HUES6 (cell line): ENCODE results near the gene ADARB2.

Experiments used
- H3K27ac ChIP-seq: 2 replicates; pipeline ENCODE4 v1.7.0; 2013; ENCODE audit warnings: low read depth, mild to moderate bottlenecking, low read length, inconsistent platforms
- H3K27me3 ChIP-seq: 2 replicates; pipeline ENCODE4 v1.6.1; 2013; ENCODE audit warnings: low read length; ENCODE audit not compliant: control insufficient read depth, insufficient read depth
- H3K36me3 ChIP-seq: 2 replicates; pipeline ENCODE4 v1.6.1; 2013; ENCODE audit warnings: low read length; ENCODE audit not compliant: control insufficient read depth, insufficient read depth
- H3K4me1 ChIP-seq: 2 replicates; pipeline ENCODE4 v1.6.1; 2013; ENCODE audit warnings: low read length; ENCODE audit not compliant: control insufficient read depth, insufficient read depth
- H3K4me3 ChIP-seq: 2 replicates; pipeline ENCODE4 v1.5.1; 2013; ENCODE audit warnings: low read depth, low read length
- H3K9ac ChIP-seq: one replicate; pipeline ENCODE4 v1.6.1; 2013; ENCODE audit warnings: mild to moderate bottlenecking, low read length
- H3K9me3 ChIP-seq: 2 replicates; pipeline ENCODE4 v1.6.1; 2013; ENCODE audit warnings: low read depth, low read length; ENCODE audit not compliant: control insufficient read depth, insufficient read depth

The ADARB2 gene

DNA sequence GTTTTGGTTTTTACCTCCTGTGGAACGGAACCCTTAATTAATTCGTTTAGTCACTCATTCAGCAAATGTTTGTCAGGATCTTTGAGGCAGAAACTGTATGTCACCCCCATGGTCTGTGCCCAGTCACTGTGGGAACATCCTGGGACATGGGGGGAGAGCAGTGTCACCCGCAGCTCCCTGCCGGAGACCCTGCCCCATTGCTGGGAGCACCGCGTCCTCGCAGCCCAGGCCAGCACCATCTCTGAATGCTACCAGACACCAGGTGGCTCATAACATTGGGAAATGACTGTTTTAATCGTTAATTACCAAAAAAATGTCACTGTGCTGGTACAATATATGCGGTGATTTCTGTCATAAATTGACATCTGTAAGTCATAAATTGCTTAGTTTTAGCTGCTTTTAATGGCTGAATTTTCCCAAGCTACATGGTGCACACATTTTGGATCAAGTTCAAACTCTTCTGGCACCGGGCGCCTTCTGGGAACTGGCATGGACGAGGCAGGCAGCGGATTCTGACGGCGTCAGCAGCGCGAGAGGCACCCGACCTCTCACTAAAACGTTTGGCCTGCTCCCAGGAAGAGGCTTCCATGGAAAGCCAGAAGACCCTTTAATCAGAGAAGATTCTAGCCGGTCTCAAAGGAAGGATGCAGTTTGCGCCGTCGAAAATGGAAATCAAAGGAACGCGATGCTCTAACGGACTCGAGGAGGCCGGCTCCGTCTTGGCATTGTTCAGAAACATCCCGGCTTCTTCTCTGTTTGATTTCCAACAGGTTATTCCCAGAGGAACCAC, 184.2 kb downstream of the ADARB2 start:
- Histone ChIP-seq H3K4me3 (no peak overlapping the region), H3K27ac (no peak overlapping the region), H3K9me3 (peaks cover 5% of the 10 kb centered on the region)

DNA sequence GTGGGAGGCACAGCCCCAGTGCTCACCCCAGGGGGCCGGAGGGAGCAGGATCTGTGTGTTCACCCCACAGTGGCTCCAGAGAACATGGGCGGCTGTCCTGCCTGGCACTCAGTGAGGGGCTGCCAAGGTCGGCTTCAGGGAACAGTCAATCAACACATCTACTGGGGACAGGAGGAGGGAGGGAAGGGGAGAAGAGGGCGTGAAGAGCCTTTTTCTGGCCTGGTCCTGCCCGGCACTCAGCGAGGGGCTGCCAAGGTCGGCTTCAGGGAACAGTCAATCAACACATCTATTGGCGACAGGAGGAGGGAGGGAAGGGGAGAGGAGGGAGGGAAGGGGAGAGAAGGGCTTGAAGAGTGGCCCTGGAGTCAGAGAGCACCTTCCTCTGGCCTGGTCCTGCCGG, 184.9 kb downstream of the ADARB2 start:
- H3K27me3 ChIP-seq, result no peaks in the 10 kb centered on the region
- no peaks in the 10 kb centered on the region for H3K4me1 ChIP-seq
- H3K9ac ChIP-seq, result no peak overlapping the region
- H3K27ac ChIP-seq, result no peak overlapping the region
- peaks cover 10% of the 10 kb centered on the region for H3K9me3 ChIP-seq
- H3K4me3 ChIP-seq, result no peak overlapping the region
- no peaks in the 10 kb centered on the region for H3K36me3 ChIP-seq

More for the DNA sequence above, 184.2 kb downstream of the ADARB2 start:
- Histone ChIP-seq H3K9ac (no peak overlapping the region), H3K4me1 (no peaks in the 10 kb centered on the region), H3K36me3 (no peaks in the 10 kb centered on the region), H3K27me3 (no peaks in the 10 kb centered on the region)

DNA sequence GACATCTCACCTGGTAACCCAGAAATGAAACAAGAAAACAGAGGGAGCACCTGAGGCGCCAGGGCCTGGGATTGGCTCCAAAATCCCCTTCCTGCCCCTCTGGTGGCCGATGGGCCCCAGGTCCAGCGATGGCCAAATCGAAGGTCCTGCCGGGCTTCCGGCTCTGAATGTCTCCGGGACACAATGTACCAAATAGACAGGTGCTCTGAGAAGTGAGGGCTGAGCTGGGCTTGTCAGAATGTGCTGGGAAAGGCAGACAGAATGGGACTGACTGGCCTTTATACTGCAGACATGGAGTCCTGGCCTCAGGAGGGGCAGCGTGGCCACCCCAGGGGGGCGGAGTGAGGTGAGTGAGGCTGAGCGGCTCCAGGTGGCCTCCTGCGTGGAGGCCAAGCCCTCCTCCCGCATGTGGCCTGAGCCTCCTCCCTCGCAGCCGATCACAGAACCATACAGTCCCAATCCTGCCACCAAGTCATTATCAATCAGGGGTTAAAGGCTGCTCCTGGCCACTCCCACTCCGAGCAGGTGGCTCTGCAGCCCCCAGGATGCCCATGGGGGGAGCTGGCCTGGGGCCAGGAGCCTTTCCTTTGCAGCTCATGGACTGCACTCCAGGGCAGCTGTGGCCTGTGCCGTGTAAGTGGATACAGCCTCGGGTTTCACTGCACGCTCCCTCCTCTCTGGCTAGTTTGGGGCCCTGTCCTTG, 185.5 kb downstream of the ADARB2 start:
- Histone ChIP-seq H3K36me3 (no peaks in the 10 kb centered on the region), H3K27me3 (no peaks in the 10 kb centered on the region), H3K4me1 (no peaks in the 10 kb centered on the region), H3K9me3 (peaks cover 10% of the 10 kb centered on the region), H3K27ac (no peak overlapping the region), H3K9ac (no peak overlapping the region), H3K4me3 (no peak overlapping the region)

DNA sequence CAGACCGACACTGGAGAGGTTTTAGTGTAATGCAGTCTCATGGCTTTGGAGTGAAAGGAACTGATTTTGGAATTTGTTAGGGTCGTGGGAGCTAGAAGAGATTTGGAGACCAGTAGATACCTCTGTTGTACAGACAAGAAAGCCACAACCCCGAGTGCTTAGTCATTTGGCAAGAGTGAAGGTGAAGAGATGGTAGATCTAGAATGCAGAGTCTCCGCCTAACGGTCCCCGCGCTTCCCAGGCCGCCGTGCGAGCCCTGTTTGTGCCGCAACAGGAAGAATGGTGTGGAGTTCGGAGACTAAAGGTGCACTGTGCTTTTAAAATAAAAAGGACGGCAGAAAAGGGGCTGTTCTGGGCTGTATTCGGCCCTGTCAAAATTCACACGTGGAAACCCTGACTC, 186.7 kb downstream of the ADARB2 start:
- H3K27me3 ChIP-seq, result no peaks in the 10 kb centered on the region
- H3K36me3 ChIP-seq, result no peaks in the 10 kb centered on the region
- no peaks in the 10 kb centered on the region for H3K4me1 ChIP-seq
- no peak overlapping the region for H3K4me3 ChIP-seq
- no peak overlapping the region for H3K9ac ChIP-seq
- H3K9me3 ChIP-seq, result peaks cover 10% of the 10 kb centered on the region
- no peak overlapping the region for H3K27ac ChIP-seq

DNA sequence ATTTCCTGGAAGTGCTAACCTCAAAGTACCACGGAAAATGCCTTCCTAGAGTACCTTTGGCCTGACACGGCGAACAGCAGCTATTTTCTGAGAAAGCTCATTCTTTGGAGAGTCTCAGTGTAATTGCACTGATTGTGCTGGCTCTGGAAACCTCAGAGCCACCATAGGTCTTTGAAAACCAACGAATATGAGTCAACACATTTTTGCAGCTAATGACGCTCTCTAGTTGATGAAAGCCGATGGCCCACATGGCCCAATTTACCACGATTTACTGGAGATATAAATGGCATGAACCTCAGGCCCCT, 187.1 kb downstream of the ADARB2 start:
- Histone ChIP-seq H3K4me1 (no peaks in the 10 kb centered on the region), H3K9me3 (peaks cover 10% of the 10 kb centered on the region), H3K27ac (no peak overlapping the region), H3K4me3 (no peak overlapping the region), H3K27me3 (no peaks in the 10 kb centered on the region), H3K36me3 (no peaks in the 10 kb centered on the region), H3K9ac (no peak overlapping the region)

DNA sequence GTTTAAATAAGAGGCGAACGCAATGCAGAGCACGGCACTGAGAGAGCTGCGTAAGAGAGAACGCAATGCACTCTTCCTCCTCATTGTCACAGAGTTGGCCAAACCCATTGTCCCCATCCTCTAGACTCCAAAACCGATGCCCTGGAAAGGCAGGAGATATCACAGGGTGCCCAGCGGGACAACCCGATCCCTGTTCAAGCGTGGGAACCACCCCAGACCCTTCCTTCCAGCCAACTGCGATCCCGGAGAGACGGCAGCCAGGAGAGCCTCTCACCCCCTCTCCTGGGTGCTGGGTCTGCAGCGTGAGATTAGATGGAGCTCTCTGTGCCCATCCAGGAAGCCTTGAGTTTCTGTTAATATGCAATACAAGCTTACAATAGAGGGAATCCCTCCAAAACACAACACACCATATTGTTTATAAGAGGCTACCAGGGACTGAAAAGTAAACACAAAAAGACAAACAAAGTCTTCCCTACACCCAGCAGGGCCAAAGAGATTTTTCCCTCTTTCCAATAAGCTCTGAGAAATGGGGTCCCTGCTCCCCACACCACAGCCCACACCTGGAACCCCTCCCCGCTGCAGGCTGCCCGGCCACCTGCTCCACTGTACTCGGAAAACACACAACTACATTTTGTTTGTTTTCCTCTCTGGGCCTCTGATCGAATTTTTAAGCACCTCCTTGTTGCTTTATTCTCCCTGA, 187.6 kb downstream of the ADARB2 start:
- Histone ChIP-seq H3K4me1 (no peaks in the 10 kb centered on the region), H3K9me3 (peaks cover 10% of the 10 kb centered on the region), H3K27ac (no peak overlapping the region), H3K27me3 (no peaks in the 10 kb centered on the region), H3K36me3 (no peaks in the 10 kb centered on the region), H3K4me3 (no peak overlapping the region), H3K9ac (no peak overlapping the region)

DNA sequence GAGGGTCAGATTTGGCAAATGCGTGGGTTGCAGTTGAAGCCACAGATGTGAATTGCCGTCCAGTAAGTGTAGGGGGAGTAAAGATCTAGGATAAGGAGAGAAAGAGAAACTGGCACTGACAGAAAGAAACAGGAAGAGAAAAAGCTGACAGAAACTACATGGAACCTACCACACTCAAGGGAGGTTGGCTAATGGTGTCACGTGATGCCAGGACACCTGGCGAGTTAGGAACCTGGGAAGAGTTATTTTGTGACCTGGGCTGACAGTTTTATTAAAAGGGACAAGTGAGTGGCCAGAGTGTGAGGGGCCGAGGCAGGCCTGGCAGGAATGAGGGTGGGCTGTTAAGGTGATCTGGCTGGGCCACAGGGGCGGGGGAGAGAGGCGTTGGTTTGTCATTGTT, 188.7 kb downstream of the ADARB2 start:
- no peaks in the 10 kb centered on the region for H3K27me3 ChIP-seq
- H3K27ac ChIP-seq, result no peak overlapping the region
- H3K4me1 ChIP-seq, result no peaks in the 10 kb centered on the region

DNA sequence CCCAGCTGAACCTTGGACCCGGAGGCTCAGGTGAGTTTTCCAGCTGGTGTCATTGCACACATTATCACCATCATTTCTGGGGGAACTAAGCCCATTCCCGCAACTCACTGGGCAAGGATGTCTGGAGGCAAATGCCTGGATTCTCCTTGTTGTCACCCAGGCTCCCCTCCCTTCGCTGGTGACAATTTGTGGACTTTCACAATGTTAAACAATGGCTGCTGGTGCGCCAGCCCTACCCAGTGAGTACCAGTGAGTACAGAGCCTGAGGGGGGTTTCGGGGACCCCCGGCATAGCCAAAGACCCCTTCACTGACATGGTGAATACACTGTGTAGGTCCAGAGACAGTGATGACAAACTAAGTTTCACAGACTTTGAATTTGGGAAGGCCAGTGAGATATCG, 189.2 kb downstream of the ADARB2 start:
- Histone ChIP-seq H3K27ac (no peak overlapping the region), H3K36me3 (no peaks in the 10 kb centered on the region), H3K27me3 (no peaks in the 10 kb centered on the region), H3K4me3 (no peak overlapping the region), H3K9ac (no peak overlapping the region), H3K9me3 (peaks cover 10% of the 10 kb centered on the region), H3K4me1 (no peaks in the 10 kb centered on the region)

More for the DNA sequence above, 188.7 kb downstream of the ADARB2 start:
- no peaks in the 10 kb centered on the region for H3K36me3 ChIP-seq
- H3K9me3 ChIP-seq, result peaks cover 10% of the 10 kb centered on the region
- H3K4me3 ChIP-seq, result no peak overlapping the region
- no peak overlapping the region for H3K9ac ChIP-seq

DNA sequence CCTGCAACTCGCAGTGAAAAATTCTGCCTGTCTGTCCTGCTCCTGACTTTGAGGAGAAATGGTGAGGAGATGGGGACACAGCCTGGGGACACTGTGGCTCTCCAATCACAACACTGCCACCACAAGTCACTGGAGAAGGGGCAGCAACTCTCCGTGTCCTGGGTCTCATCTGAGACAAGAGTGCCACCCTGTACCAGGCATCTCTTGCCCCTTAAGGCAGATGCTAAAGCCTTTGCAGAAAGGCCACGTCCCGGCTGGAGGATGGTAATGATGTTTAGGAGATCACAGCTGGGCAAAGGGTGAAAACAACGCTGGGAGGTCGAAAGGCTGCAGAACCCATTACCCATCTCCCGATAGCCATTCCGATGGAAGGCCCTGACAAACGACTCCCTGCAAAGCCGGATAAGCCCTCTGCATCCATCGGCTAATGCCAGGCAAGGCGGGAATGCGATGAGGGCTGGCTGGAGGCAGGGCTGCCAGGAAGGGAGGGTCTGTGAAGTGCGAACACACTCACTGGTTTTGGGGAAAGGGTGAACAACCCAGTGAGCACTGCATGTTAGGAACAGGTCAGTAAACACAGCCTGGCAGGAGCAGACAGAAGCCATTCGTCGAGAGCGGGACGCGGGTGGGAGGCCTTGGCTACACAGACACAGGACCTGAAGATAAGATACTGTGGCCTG, 190.8 kb downstream of the ADARB2 start:
- no peaks in the 10 kb centered on the region for H3K27me3 ChIP-seq
- peaks cover 10% of the 10 kb centered on the region for H3K9me3 ChIP-seq
- no peaks in the 10 kb centered on the region for H3K4me1 ChIP-seq
- H3K27ac ChIP-seq, result no peak overlapping the region
- no peak overlapping the region for H3K9ac ChIP-seq
- no peak overlapping the region for H3K4me3 ChIP-seq
- no peaks in the 10 kb centered on the region for H3K36me3 ChIP-seq

DNA sequence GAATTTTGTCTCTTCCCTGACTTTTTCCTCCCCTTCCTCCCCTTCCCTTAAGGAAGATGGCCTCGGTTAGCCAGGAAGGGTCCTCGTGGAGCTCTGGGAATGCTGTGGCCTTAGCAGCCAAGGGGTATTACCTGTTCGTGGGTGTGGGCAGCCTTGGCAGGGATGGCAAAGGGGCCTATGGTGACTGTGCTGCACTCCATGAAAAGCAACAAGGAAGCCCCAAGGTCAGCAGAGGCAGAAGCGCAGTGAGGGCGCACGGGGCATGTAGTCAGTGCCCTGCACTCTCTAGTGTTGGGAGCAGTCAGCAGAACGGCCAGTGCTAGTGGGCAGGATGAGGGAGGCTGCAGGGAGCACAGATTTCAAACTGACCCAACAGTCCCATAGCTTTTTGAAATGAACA, 191.8 kb downstream of the ADARB2 start:
- H3K36me3 ChIP-seq, result no peaks in the 10 kb centered on the region
- peaks cover 10% of the 10 kb centered on the region for H3K9me3 ChIP-seq
- H3K27ac ChIP-seq, result no peak overlapping the region
- no peak overlapping the region for H3K4me3 ChIP-seq
- no peaks in the 10 kb centered on the region for H3K27me3 ChIP-seq
- H3K4me1 ChIP-seq, result no peaks in the 10 kb centered on the region
- H3K9ac ChIP-seq, result no peak overlapping the region

DNA sequence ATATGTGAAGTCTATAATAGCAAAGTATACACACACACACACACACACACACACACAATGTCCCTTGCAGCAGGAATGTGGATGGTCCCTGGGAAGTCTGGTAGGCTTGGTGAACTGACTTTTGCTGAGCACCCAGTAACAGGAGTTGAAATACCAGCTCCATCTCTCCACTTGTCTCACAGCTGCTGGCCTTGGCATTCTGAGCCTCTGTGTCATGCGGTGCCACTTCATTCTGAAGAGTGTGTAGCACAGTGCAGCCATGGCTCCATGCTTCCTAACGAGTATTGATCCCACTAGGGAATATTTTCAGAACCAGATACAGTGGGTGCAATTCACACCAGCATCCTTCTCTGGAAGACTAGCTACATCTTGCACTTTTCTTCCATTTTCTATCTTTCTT, 192.4 kb downstream of the ADARB2 start:
- no peaks in the 10 kb centered on the region for H3K27me3 ChIP-seq
- no peak overlapping the region for H3K9ac ChIP-seq
- H3K27ac ChIP-seq, result no peak overlapping the region
- H3K36me3 ChIP-seq, result no peaks in the 10 kb centered on the region
- H3K9me3 ChIP-seq, result peaks cover 10% of the 10 kb centered on the region
- no peak overlapping the region for H3K4me3 ChIP-seq
- H3K4me1 ChIP-seq, result no peaks in the 10 kb centered on the region
